OCI-LY7 (cell line): Measurements from ENCODE around the gene ADCK2. TPM values are rescaled to one million over a fixed set of nuclear protein-coding genes. Genes with fewer than 3 reads are reported as not detected.

Source experiments
- BruUV-seq: library from RNA; stranded (reverse); fragments of 400-500 nt; replicated peaks from 2 replicates; lab custom pipeline; 2021; lab: Mats Ljungman, UMichigan
- CTCF ChIA-PET: fragments of 300-600 bp; sonication (Branson Sonifier 250); formaldehyde crosslinking; loops from one replicate; lab custom pipeline; 2022; ENCODE audit warnings: antibody characterized with exemption; ENCODE audit not compliant: unreplicated experiment; lab: Charles Lee
- POLR2A ChIA-PET: fragments of 300-600 bp; sonication (Branson Sonifier 250); formaldehyde crosslinking; loops from one replicate; lab custom pipeline; 2022; ENCODE audit warnings: antibody characterized with exemption; lab: Charles Lee
- DNase-seq: peaks from one replicate; pipeline ENCODE4 v3.0.0-alpha.2; 2015; ENCODE audit warnings: low spot score
- H2AFZ ChIP-seq: fragments of 200-600 bp; sonication (generic), shearing (Covaris generic); 2 replicates; pipeline ENCODE4 v1.6.1; 2014; ENCODE audit warnings: mild to moderate bottlenecking, antibody characterized with exemption, low read length, moderate library complexity
- H3K27ac ChIP-seq: fragments of 200-600 bp; sonication (generic); 2 replicates; pipeline ENCODE4 v1.5.1; 2014; ENCODE audit warnings: mixed run types, low read depth, mild to moderate bottlenecking, moderate library complexity, low read length, inconsistent platforms; ENCODE audit not compliant: poor library complexity, severe bottlenecking
- H3K36me3 ChIP-seq: fragments of 200-600 bp; sonication (generic); 2 replicates; pipeline ENCODE4 v1.6.1; 2014; ENCODE audit warnings: mild to moderate bottlenecking, antibody characterized with exemption, low read length, moderate library complexity, mixed read lengths; ENCODE audit not compliant: insufficient read depth
- H3K4me1 ChIP-seq: fragments of 200-600 bp; sonication (generic); 2 replicates; pipeline ENCODE4 v1.5.1; 2014; ENCODE audit warnings: mild to moderate bottlenecking, low read length; ENCODE audit not compliant: insufficient read depth, poor library complexity, severe bottlenecking
- H3K4me2 ChIP-seq: fragments of 200-600 bp; sonication (generic); 2 replicates; pipeline ENCODE4 v1.6.1; 2014; ENCODE audit warnings: mild to moderate bottlenecking, low read length
- H3K4me3 ChIP-seq: fragments of 200-600 bp; sonication (generic); 2 replicates; pipeline ENCODE4 v1.5.1; 2014; ENCODE audit warnings: mild to moderate bottlenecking, low read depth, low read length; ENCODE audit not compliant: poor library complexity, severe bottlenecking
- H3K79me2 ChIP-seq: fragments of 200-600 bp; sonication (generic); 2 replicates; pipeline ENCODE4 v1.6.1; 2016; ENCODE audit warnings: low read depth, mild to moderate bottlenecking, low read length, moderate library complexity, mixed read lengths; ENCODE audit not compliant: insufficient read depth
- H3K9me2 ChIP-seq: fragments of 200-600 bp; sonication (generic); 2 replicates; pipeline ENCODE4 v1.6.1; 2016; ENCODE audit warnings: mild to moderate bottlenecking, low read length, mixed read lengths; ENCODE audit not compliant: insufficient read depth
- H3K9me3 ChIP-seq: fragments of 200-600 bp; sonication (generic); 2 replicates; pipeline ENCODE4 v1.6.1; 2014; ENCODE audit warnings: mild to moderate bottlenecking, mixed run types, low read length, mixed read lengths
- H4K20me1 ChIP-seq: fragments of 200-600 bp; sonication (generic); 2 replicates; pipeline ENCODE4 v1.6.1; 2014; ENCODE audit warnings: mild to moderate bottlenecking, antibody characterized with exemption, low read length, moderate library complexity, mixed read lengths; ENCODE audit not compliant: insufficient read depth
- EZH2phosphoT487 ChIP-seq: fragments of 200-600 bp; sonication (generic); IDR thresholded peaks from 2 replicates; pipeline ENCODE4 v1.6.1; 2018; ENCODE audit warnings: low read depth, borderline replicate concordance, mild to moderate bottlenecking, mixed run types, antibody characterized with exemption, low read length, moderate library complexity, mixed read lengths
- intact Hi-C: fragments of 100-400 bp; cut with micrococcal nuclease; formaldehyde crosslinking; loops from one replicate; pipeline ENCODE4 v1.10.0; 2022; ENCODE audit not compliant: unreplicated experiment
- total RNA-seq, 2 experiments: library from RNA; depleted of rRNA in 1 of 2; stranded (reverse); fragments of >200 nt in 1 of 2; shearing (Covaris generic) in 1 of 2; gene quantifications; 2 replicates each; pipeline ENCODE4 v1.2.3, GENCODE V29; 2014 to 2022
- TF ChIP-seq, protein P1 (sequence below): fragments of 200-600 bp; sonication (generic); conservative IDR thresholded peaks from 2 replicates; pipeline ENCODE4 v1.5.1; 2014; ENCODE audit warnings: mild to moderate bottlenecking, antibody characterized with exemption, low read length, moderate library complexity, mixed read lengths

ADCK2 gene
- total RNA-seq, 2 experiments from 2014 or later, result 45.8 to 60.2 TPM

DNA sequence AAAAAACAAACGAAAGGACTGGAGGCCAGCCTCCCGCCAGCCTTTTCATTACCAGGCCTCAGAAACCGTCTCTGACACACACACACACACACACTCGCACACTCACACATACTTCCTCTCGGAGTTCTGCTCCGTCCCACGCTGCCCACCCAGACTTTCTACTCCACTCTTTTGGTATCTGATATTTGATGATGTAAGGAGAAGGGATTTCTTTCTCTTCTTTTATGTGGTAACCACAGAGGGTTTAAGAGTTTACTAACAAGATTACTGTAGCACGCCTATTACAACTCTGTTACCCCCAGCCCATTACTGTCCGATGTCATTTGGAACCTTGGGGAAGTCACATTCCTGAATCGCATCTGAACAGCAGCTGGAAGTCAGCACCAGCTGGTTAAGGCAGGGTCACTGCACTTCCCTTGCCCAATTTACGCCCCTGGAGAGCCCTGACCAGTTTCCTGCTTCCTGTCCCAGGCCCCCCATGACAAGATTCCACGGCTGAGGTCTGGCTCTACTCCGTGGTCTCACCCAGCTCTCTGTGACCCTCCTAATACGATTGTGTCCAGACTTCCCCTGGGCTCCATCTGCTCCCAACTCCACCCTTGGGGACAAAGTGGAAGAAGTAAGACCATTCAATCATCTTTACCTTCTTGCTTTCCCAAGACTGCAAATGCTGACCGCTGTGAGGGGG is 33.2 kb upstream of the ADCK2 start:
- no peak for DNase-seq
- Histone ChIP-seq H3K36me3 (no peaks in the 10 kb centered on the region), H3K9me3 (no peaks in the 10 kb centered on the region), H3K9me2 (no peaks in the 10 kb centered on the region), H3K4me2 (no peak overlapping the region), H2AFZ (no peak overlapping the region), H4K20me1 (no peaks in the 10 kb centered on the region), H3K27ac (no peak overlapping the region), H3K4me3 (no peak overlapping the region), H3K79me2 (no peaks in the 10 kb centered on the region), H3K4me1 (peaks cover 5% of the 10 kb centered on the region)
- BruUV-seq, result no TSS peak
- ChIA-PET POLR2A (no interaction called here), CTCF (no interaction called here)
- TF ChIP-seq EZH2phosphoT487, result no peak
- TF ChIP-seq, protein P1, sequence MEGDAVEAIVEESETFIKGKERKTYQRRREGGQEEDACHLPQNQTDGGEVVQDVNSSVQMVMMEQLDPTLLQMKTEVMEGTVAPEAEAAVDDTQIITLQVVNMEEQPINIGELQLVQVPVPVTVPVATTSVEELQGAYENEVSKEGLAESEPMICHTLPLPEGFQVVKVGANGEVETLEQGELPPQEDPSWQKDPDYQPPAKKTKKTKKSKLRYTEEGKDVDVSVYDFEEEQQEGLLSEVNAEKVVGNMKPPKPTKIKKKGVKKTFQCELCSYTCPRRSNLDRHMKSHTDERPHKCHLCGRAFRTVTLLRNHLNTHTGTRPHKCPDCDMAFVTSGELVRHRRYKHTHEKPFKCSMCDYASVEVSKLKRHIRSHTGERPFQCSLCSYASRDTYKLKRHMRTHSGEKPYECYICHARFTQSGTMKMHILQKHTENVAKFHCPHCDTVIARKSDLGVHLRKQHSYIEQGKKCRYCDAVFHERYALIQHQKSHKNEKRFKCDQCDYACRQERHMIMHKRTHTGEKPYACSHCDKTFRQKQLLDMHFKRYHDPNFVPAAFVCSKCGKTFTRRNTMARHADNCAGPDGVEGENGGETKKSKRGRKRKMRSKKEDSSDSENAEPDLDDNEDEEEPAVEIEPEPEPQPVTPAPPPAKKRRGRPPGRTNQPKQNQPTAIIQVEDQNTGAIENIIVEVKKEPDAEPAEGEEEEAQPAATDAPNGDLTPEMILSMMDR, result no peak
- intact Hi-C loops, result no loop called here

DNA sequence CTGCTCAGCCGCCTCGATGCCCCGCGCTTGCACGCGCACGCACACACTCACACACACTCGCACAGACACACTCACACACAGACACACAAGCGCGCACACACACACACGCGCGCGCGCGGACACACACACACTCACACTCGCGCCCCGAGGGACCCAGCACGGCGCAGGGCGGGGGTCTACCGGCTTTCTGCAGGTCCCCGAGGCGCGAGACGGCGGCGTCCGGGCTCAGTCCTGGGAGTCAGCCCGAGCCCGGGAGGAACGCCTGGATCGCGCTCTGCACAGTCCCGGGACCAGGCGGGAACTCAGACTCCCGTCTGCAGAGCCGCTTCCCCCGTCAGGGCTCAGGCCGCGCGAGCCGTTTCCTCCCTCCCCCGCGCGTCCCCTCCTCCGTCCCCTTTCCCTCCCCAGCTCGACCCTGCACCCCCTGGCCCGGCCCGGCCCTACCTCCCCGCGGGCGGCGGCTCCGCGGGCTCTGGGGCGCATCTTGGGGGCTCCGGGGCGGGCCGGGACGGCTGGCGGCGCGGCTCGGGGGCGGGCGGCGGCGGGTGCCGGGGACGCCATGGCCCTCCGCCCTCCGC is 32.6 kb upstream of the ADCK2 start:
- H3K36me3 ChIP-seq, result no peaks in the 10 kb centered on the region
- no peaks in the 10 kb centered on the region for H3K79me2 ChIP-seq
- POLR2A ChIA-PET, result no interaction called here
- no peak overlapping the region for H3K4me2 ChIP-seq
- CTCF ChIA-PET, result no interaction called here
- H2AFZ ChIP-seq, result no peak overlapping the region
- H3K27ac ChIP-seq, result no peak overlapping the region
- no peak overlapping the region for H3K4me3 ChIP-seq
- BruUV-seq, result no TSS peak
- no peaks in the 10 kb centered on the region for H4K20me1 ChIP-seq
- DNase-seq, result no peak
- no peaks in the 10 kb centered on the region for H3K9me3 ChIP-seq
- TF ChIP-seq EZH2phosphoT487, result no peak
- TF ChIP-seq, protein P1, result no peak
- peaks cover 5% of the 10 kb centered on the region for H3K4me1 ChIP-seq
- no peaks in the 10 kb centered on the region for H3K9me2 ChIP-seq
- intact Hi-C loops, result no loop called here
